Measurements from ENCODE around the gene RABGAP1L. TPM values are rescaled to one million over a fixed set of nuclear protein-coding genes. Genes with fewer than 3 reads are reported as not detected.

The RABGAP1L gene
- total and polyA plus RNA-seq, 2 of the 4 experiments (the other 2 are of a cell fraction) = 7.9 to 26.7 TPM

- CTCF ChIA-PET = no interaction called here
- no peaks in the 10 kb centered on the region for H3K36me3 ChIP-seq (ENCODE audit: control insufficient read depth, insufficient read depth, low read length)
- no peak overlapping the region for H2AK5ac ChIP-seq (ENCODE audit: low read depth, low read length)
- ATAC-seq (ENCODE audit: low read depth) (no peak), DNase-seq (no peak)
- H3K4me1 ChIP-seq (ENCODE audit: control insufficient read depth, insufficient read depth, low read length) = no peaks in the 10 kb centered on the region
- H3K56ac ChIP-seq (ENCODE audit: extremely low read depth, insufficient read depth, low read length) = no peak overlapping the region
- no peaks in the 10 kb centered on the region for H4K20me1 ChIP-seq (ENCODE audit: insufficient read depth, low read length)
- H4K91ac ChIP-seq (ENCODE audit: insufficient read depth, low read depth, low read length) = no peak overlapping the region
- H3K23ac ChIP-seq (ENCODE audit: low read depth, low read length) = no peak overlapping the region
- H4K8ac ChIP-seq (ENCODE audit: low read depth in 2 of 2, low read length in 2 of 2) = no peak overlapping the region
- no peak overlapping the region for H3K4me2 ChIP-seq (ENCODE audit: low read depth, low read length)
- no peak overlapping the region for H4K5ac ChIP-seq (ENCODE audit: low read depth, low read length)
- no peak overlapping the region for H2AK9ac ChIP-seq (replicated peaks; ENCODE audit: low read depth, low read length, poor library complexity)
- H3K9me3 ChIP-seq (ENCODE audit: control insufficient read depth, insufficient read depth, low read length) = no peaks in the 10 kb centered on the region
- H3K4ac ChIP-seq (ENCODE audit: low read depth, low read length) = no peak overlapping the region
- POLR2A ChIA-PET (ENCODE audit: unreplicated experiment) = no interaction called here
- H3K27me3 ChIP-seq (ENCODE audit: control insufficient read depth, insufficient read depth, low read length) = no peaks in the 10 kb centered on the region
- intact Hi-C loops (cut with micrococcal nuclease) = no loop called here
- no peak overlapping the region for H3K9ac ChIP-seq (ENCODE audit: low read depth, low read length)
- H2BK20ac ChIP-seq (ENCODE audit: low read depth, low read length) = no peak overlapping the region
- H3K4me3 ChIP-seq (ENCODE audit: insufficient read depth, low read depth, low read length) = no peak overlapping the region
- no peak overlapping the region for H2BK120ac ChIP-seq (ENCODE audit: low read depth, low read length)
- no peak overlapping the region for H2BK5ac ChIP-seq (ENCODE audit: low read depth, low read length, poor library complexity, severe bottlenecking)
- no CpG with 5 or more reads among the region's 1 CpG for WGBS, 2 experiments (ENCODE audit: extremely low coverage in 2 of 2, insufficient read length in 1 of 2)
- no peak overlapping the region for H2BK15ac ChIP-seq (ENCODE audit: low read depth, low read length)
- no peaks in the 10 kb centered on the region for H3K79me1 ChIP-seq (ENCODE audit: low read depth in 1 of 2, low read length in 2 of 2)
- no TSS peak for BruUV-seq (replicated peaks)
- H3K18ac ChIP-seq (ENCODE audit: low read depth, low read length) = no peak overlapping the region
- no peak overlapping the region for H3K14ac ChIP-seq (replicated peaks; ENCODE audit: low read depth, low read length)
- H3K9me1 ChIP-seq (ENCODE audit: insufficient read depth, low read length) = 0 out of 2 replicates have a peak, but pooled peaks cover 3% of the 10 kb centered on the region
- dilution Hi-C loops (cut with HindIII; ENCODE audit: low sequenced_read_pairs, unreplicated experiment) = no loop called here
- no peak for TF ChIP-seq NFE2L2 (IDR thresholded peaks at IDR 0.05; ENCODE audit: low read depth, low read length)
- no peak for TF ChIP-seq MXI1 (IDR thresholded peaks at IDR 0.05; ENCODE audit: borderline replicate concordance, low read depth, low read length)
- TF ChIP-seq MAFK (IDR thresholded peaks at IDR 0.05; ENCODE audit: low read depth, low read length) = no peak
- no peak for TF ChIP-seq RFX5 (IDR thresholded peaks at IDR 0.05; ENCODE audit: low read depth, low read length)
- TF ChIP-seq CHD1 (IDR thresholded peaks at IDR 0.05; ENCODE audit: low read depth, low read length) = no peak
- no peak for TF ChIP-seq CEBPB (IDR thresholded peaks at IDR 0.05; ENCODE audit: low read depth, low read length)
- no peak for TF ChIP-seq POLR2A (IDR thresholded peaks at IDR 0.05; ENCODE audit: low read depth, low read length)
- TF ChIP-seq MAZ (IDR thresholded peaks at IDR 0.05; ENCODE audit: borderline replicate concordance, low read depth, low read length) = no peak
- TF ChIP-seq CTCF (conservative IDR thresholded peaks at IDR 0.05; ENCODE audit: low read depth, low read length) = no peak
- no peak for TF ChIP-seq SMC3 (IDR thresholded peaks at IDR 0.05; ENCODE audit: low read depth, low read length)
- H3K27ac ChIP-seq (ENCODE audit: insufficient read depth, low read length) = no peak overlapping the region
- in situ Hi-C loops (cut with MboI; ENCODE audit: low sequenced_read_pairs) = no loop called here
- H2AFZ ChIP-seq (replicated peaks; ENCODE audit: low read length, poor library complexity) = no peak overlapping the region
These were observed 771.9 kb downstream of the RABGAP1L start for GRCh38 chr1:174931214-174931613.
